Gastrocnemius medialis (tissue), 4 donors: ENCODE data around the gene LAPTM4A.

Experiments used
- POLR2A ChIP-seq, 2 donors: fragments of 450-650 bp; IDR thresholded peaks; one replicate each; pipeline ENCODE4 v1.6.1; 2017; ENCODE audit warnings: antibody characterized with exemption in 2 of 2, mild to moderate bottlenecking in 2 of 2, moderate library complexity in 2 of 2
- TF ChIP-seq, protein P1 (sequence below), 5 experiments: fragments of 450-650 bp in 3 of 5; fragments of 200-600 bp in 2 of 5; sonication (generic) in 2 of 5; IDR thresholded peaks in 4 of 5; conservative IDR thresholded peaks in 1 of 5; 1 replicate in 4 of 5; 2 replicates in 1 of 5; pipeline ENCODE4 v1.5.1; 2016 to 2019; ENCODE audit warnings: antibody characterized with exemption in 5 of 5, mild to moderate bottlenecking in 3 of 5, moderate library complexity in 3 of 5

DNA sequence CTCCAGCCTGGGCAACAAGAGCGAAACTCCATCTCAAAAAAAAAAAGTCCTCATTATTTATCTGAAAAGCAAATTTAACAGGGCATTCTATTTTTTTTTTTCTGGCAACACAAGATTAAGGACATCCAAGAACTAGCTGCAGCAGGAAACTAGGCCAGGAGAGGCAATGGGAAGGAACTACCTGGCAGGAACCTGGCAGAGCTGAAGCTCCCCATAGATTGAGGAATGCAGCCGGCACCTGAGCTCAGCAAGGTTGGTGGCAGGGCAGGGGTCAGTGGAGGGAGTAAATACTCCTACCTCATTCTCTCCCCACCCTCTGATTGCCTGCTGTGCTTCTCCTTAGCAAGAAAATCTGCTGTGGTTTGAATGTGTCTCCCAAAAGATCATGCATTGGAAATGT lies 30.4 kb upstream of the LAPTM4A start:
- TF ChIP-seq, protein P1, sequence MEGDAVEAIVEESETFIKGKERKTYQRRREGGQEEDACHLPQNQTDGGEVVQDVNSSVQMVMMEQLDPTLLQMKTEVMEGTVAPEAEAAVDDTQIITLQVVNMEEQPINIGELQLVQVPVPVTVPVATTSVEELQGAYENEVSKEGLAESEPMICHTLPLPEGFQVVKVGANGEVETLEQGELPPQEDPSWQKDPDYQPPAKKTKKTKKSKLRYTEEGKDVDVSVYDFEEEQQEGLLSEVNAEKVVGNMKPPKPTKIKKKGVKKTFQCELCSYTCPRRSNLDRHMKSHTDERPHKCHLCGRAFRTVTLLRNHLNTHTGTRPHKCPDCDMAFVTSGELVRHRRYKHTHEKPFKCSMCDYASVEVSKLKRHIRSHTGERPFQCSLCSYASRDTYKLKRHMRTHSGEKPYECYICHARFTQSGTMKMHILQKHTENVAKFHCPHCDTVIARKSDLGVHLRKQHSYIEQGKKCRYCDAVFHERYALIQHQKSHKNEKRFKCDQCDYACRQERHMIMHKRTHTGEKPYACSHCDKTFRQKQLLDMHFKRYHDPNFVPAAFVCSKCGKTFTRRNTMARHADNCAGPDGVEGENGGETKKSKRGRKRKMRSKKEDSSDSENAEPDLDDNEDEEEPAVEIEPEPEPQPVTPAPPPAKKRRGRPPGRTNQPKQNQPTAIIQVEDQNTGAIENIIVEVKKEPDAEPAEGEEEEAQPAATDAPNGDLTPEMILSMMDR (IDR thresholded peaks at IDR 0.05 in 4 of 5, conservative IDR thresholded peaks at IDR 0.05 in 1 of 5) = no peak
- no peak for TF ChIP-seq POLR2A (IDR thresholded peaks at IDR 0.05)
